RCC 7860 (cell line): Measurements from ENCODE around the gene EFCAB10.
"Not testable (repeated sequence)": the region's sequence is repeated elsewhere in the genome, so short reads cannot be mapped to it uniquely, and the experiment has no call there.

Experiments
- DNase-seq: peaks from one replicate; pipeline ENCODE4 v3.0.0-alpha.2; 2015; ENCODE audit warnings: low spot score
- FAIRE-seq: peaks from 2 replicates; lab custom pipeline; 2012; peaks lifted over from hg19 to GRCh38; lab: Jason Lieb, UNC

The EFCAB10 gene

DNA sequence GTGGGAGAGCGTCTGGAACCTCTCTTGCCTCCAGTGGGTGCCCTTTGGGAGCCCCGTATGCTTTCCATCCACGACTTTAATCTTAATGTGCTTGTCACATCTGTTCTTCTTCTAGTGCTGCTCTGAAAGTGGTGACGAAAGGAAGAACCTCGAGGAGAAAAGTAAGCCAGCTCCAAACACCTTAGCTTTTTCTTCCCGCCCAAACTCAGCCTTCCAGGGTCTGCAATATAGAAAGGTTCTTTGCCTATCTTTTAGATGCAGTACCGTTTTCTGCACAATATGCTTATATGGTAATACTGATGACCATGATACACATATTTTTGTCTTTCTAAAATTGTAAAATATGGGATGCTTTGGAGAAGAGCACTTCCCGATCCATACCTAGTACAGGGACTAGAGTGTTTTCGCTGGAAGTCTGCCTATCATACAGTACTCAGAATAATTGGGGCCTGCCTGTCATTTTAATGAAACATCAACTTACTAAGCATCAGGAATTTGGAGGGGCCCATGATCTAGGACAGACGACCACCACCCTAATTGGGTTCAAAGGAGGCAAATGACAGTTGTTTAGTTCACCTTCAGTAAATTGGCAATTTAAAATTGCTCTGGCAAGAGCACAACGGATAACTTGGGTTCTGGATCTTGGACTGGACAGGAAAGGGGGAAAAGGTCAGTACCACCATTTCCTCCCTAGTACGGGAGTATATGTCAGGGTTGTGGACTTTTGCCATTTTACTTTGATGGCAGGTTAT is 48.4 kb downstream of the EFCAB10 start:
- FAIRE-seq (no peak), DNase-seq (no peak)

- peak; percentile 78 for FAIRE-seq
- peak; percentile 90 for DNase-seq
Observed at GRCh38 chr7:105531792-105532671, 49.3 kb downstream of the EFCAB10 start, which contains the start of gene RINT1. Gene RINT1, plus strand, starts transcription at chr7:105532201. Its CDS starts 115 bp downstream, at chr7:105532316.

- no peak for FAIRE-seq
- no peak for DNase-seq
Observed at GRCh38 chr7:105530546-105530945, 50.7 kb downstream of the EFCAB10 start.

DNA sequence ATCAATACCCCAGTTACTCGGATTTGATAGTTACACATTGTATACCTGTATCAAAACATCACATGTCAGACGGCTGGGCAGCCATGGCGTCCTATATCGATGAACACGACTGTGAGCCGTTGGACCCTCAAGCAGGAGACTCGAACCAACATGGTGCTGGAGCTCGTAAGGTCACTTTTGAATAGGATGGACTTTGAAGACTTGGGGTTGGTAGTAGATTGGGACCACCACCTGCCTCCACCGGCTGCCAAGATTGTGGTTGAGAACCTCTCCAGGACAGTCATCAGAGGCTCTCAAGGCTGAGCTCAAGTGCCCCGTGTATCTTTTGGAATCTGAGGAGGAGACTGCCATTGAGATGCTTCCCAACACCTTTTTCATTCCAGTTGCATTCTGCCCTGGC is 51.2 kb downstream of the EFCAB10 start:
- no peak for FAIRE-seq

DNA sequence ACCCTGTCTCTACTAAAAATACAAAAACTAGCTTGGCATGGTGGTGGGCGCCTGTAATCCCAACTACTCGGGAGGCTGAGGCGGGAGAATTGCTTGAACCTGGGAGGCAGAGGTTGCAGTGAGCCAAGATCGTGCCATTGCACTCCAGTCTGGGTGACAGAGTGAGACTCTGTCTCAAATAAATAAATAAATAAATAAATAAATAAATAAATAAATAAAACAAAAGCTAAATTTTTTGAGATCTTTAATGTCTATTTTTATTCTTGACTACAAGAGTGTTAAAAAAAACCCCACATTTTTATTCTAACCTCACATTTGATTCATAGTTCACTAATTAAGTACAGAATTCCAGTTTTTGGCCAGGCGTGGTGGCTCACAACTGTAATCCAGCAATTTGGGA is 53.6 kb downstream of the EFCAB10 start:
- not testable (repeated sequence) for DNase-seq, FAIRE-seq

More for the DNA sequence above, 51.2 kb downstream of the EFCAB10 start:
- DNase-seq, result no peak

- FAIRE-seq (no peak), DNase-seq (no peak)
Observed at GRCh38 chr7:105524840-105525239, 56.5 kb downstream of the EFCAB10 start.

GRCh38 chr7:105524423-105524822 is 56.9 kb downstream of the EFCAB10 start:
- DNase-seq, FAIRE-seq: not testable (repeated sequence)

DNA sequence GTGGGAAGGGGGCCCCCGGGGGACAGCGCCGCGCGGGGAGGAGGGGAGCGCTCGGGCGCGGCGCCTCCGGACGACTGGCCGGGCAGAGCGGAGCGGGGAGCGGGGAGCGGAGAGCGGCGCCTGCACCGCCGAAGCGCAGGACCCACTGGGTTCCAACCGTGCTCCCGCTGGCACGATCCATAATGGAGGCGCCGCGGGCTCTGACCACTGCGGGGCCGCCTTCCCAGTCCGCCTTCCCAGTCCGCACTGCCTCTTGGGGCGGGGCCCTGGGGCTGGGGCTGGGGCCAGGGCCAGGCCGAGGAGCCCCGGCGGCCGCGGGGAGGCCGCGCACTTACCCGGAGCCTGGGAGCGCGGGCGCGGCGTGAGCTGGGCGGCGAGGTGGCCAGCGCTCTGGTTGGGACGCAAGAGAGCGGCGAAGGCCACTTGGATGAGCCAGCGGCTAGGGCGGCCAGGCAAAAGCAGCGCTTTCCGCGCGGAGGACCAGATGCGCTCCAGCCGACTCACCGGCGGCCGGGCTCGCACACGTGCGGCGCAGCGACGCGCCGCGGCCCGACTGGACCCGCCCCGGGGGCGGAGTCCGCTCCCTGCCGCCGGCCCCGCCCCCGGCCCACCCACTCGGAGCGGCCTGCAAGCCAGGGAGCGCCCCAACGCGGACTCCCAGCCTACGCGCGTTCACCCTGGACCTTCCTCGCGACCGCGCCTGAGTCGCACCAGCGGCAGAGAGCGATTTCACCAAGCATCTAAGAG is 59.4 kb downstream of the EFCAB10 start, which contains the start of gene PUS7:
Gene PUS7, minus strand, starts transcription at position 555 of the 747 bp plus-strand sequence. CDS start 13,759 bp downstream, outside the sequence.
- FAIRE-seq (no peak), DNase-seq (peak; percentile 77)

DNA sequence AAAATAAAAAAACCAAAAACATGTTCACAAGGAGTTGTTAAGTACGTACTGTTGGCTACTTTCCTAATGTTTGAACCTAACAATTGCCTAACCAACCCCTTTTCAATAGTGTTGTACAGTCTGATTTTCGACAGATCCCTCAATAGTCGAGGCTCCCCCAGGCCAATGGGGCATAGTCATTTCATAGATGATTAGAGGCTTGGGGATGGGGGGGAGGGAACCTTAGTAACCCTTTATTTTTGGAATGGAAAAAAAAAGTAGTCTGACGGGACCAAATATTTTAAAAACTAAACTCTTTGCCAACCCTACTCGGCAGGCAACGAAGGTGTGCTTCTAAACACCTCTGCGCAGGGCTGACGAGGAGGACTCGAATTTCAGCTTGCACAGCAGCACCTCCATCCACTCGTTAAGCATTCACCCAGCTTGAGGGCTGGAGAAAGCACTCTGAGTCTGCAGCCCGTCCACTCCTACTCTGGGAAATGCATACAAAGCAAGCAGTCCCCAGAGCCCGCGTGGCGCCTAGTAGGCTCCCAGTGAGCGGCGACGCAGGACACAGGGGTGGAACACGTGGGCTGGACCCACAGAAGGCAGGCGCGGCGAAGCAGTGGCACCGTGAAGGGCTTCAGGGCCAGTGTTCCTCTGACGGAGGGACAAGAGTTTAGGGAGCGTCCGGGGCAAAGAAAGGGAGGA is 60.1 kb downstream of the EFCAB10 start:
- DNase-seq, result peak; percentile 66
- FAIRE-seq, result no peak

GRCh38 chr7:105520620-105521019 is 60.7 kb downstream of the EFCAB10 start:
- FAIRE-seq, DNase-seq: not testable (repeated sequence)

GRCh38 chr7:105519353-105519752 is 61.9 kb downstream of the EFCAB10 start:
- no peak for DNase-seq

GRCh38 chr7:105515610-105516009 is 65.7 kb downstream of the EFCAB10 start:
- not testable (repeated sequence) for DNase-seq, FAIRE-seq

More at GRCh38 chr7:105519353-105519752, 61.9 kb downstream of the EFCAB10 start:
- no peak for FAIRE-seq
